ENCODE results near the gene HELZ. TPM values are rescaled to one million over a fixed set of nuclear protein-coding genes. Genes with fewer than 3 reads are reported as not detected.

The HELZ gene
- total and polyA plus RNA-seq, 2 donors (not counting 3 experiments of a cell fraction or from before 2014, with no cell fraction given) = 8.0 to 47.3 TPM

- POLR2A ChIA-PET = no interaction called here
- dilution Hi-C loops (cut with MboI; ENCODE audit: extremely low pct_ligation_motif_present, low sequenced_read_pairs) = no loop called here
Observed at GRCh38 chr17:67229109-67229955, 15.7 kb downstream of the HELZ start.

GRCh38 chr17:67227488-67227887, 17.5 kb downstream of the HELZ start:
- Histone ChIP-seq H3K27ac (ENCODE audit: insufficient read depth, low read depth, low read length) (no peak overlapping the region), H3K4me3 (replicated peaks in 1 of 3; ENCODE audit: insufficient read depth in 1 of 3, low read depth in 1 of 3, low read length in 3 of 3) (no peak overlapping the region), H3K4me1 (ENCODE audit: control insufficient read depth, extremely low read depth, insufficient read depth, low read length) (peaks cover 3% of the 10 kb centered on the region), H3K9ac (replicated peaks; ENCODE audit: extremely low read depth, insufficient read depth, low read length) (no peak overlapping the region), H4K20me1 (replicated peaks; ENCODE audit: control insufficient read depth, extremely low read depth, insufficient read depth, low read length) (peaks cover 4% of the 10 kb centered on the region), H3K9me3 (replicated peaks; ENCODE audit: control insufficient read depth, insufficient read depth, low read length) (no peaks in the 10 kb centered on the region), H3K27me3 (ENCODE audit: control insufficient read depth in 2 of 2, insufficient read depth in 2 of 2, low read length in 2 of 2) (no peaks in the 10 kb centered on the region), H3K79me2 (ENCODE audit: control insufficient read depth, insufficient read depth, low read length) (peaks cover 42% of the 10 kb centered on the region), H2AFZ (ENCODE audit: low read depth, low read length) (no peak overlapping the region), H3K36me3 (ENCODE audit: control insufficient read depth in 2 of 2, extremely low read depth in 1 of 2, insufficient read depth in 2 of 2, low read length in 2 of 2) (peaks cover 2% of the 10 kb centered on the region in 2 experiments), H3K9me1 (replicated peaks; ENCODE audit: control insufficient read depth, extremely low read depth, insufficient read depth, low read length) (no peaks in the 10 kb centered on the region), H3K4me2 (ENCODE audit: insufficient read depth, low read length) (no peak overlapping the region)
- POLR2A ChIA-PET = no interaction called here
- dilution Hi-C loops (cut with MboI; ENCODE audit: extremely low pct_ligation_motif_present, low sequenced_read_pairs) = no loop called here
- FAIRE-seq (no peak), DNase-seq (ENCODE audit: low read depth, low spot score) (no peak)
- CTCF ChIA-PET = no interaction called here
- TF ChIP-seq FOS (IDR thresholded peaks at IDR 0.05; ENCODE audit: borderline replicate concordance, insufficient read depth, low read length) (no peak), GATA2 (IDR thresholded peaks at IDR 0.05; ENCODE audit: insufficient read depth, insufficient read length, low read depth, low read length) (no peak), CTCF (IDR thresholded peaks at IDR 0.05; ENCODE audit: extremely low read depth in 1 of 2, insufficient read depth in 1 of 2, low read depth in 1 of 2, low read length in 2 of 2) (no peak), MYC (IDR thresholded peaks at IDR 0.05; ENCODE audit: low read depth, low read length) (no peak), EZH2 (IDR thresholded peaks at IDR 0.05; ENCODE audit: borderline replicate concordance, low read depth, low read length, severe bottlenecking) (no peak), JUN (IDR thresholded peaks at IDR 0.05; ENCODE audit: borderline replicate concordance, insufficient read depth, insufficient read length, low read depth) (no peak), MAX (IDR thresholded peaks at IDR 0.05; ENCODE audit: insufficient read depth, insufficient read length) (no peak), POLR2A (IDR thresholded peaks at IDR 0.05; ENCODE audit: low read depth, low read length) (no peak), POLR2AphosphoS5 (IDR thresholded peaks at IDR 0.05; ENCODE audit: insufficient read depth, low read depth, low read length) (no peak)
- intact Hi-C loops (cut with micrococcal nuclease) = no loop called here
- BruUV-seq (replicated peaks) = no TSS peak

More at GRCh38 chr17:67229109-67229955, 15.7 kb downstream of the HELZ start:
- peaks cover 1% of the 10 kb centered on the region for H3K4me1 ChIP-seq (ENCODE audit: control insufficient read depth, extremely low read depth, insufficient read depth, low read length)
- H3K4me3 ChIP-seq (replicated peaks in 1 of 3; ENCODE audit: insufficient read depth in 1 of 3, low read depth in 1 of 3, low read length in 3 of 3) = no peak overlapping the region
- DNase-seq (ENCODE audit: low read depth, low spot score) (no peak), FAIRE-seq (no peak)
- no TSS peak for BruUV-seq (replicated peaks)
- H3K79me2 ChIP-seq (ENCODE audit: control insufficient read depth, insufficient read depth, low read length) = peaks cover 29% of the 10 kb centered on the region
- H3K4me2 ChIP-seq (ENCODE audit: insufficient read depth, low read length) = no peak overlapping the region
- H3K27me3 ChIP-seq (ENCODE audit: control insufficient read depth in 2 of 2, insufficient read depth in 2 of 2, low read length in 2 of 2) = no peaks in the 10 kb centered on the region
- H4K20me1 ChIP-seq (replicated peaks; ENCODE audit: control insufficient read depth, extremely low read depth, insufficient read depth, low read length) = peaks cover 5% of the 10 kb centered on the region
- H3K36me3 ChIP-seq (ENCODE audit: control insufficient read depth in 2 of 2, extremely low read depth in 1 of 2, insufficient read depth in 2 of 2, low read length in 2 of 2) = peaks cover 2% of the 10 kb centered on the region in 2 experiments
- CTCF ChIA-PET = no interaction called here
- TF ChIP-seq FOS (IDR thresholded peaks at IDR 0.05; ENCODE audit: borderline replicate concordance, insufficient read depth, low read length) (no peak), GATA2 (IDR thresholded peaks at IDR 0.05; ENCODE audit: insufficient read depth, insufficient read length, low read depth, low read length) (no peak)
- no peak overlapping the region for H3K9ac ChIP-seq (replicated peaks; ENCODE audit: extremely low read depth, insufficient read depth, low read length)
- no peaks in the 10 kb centered on the region for H3K9me1 ChIP-seq (replicated peaks; ENCODE audit: control insufficient read depth, extremely low read depth, insufficient read depth, low read length)
- H3K9me3 ChIP-seq (replicated peaks; ENCODE audit: control insufficient read depth, insufficient read depth, low read length) = no peaks in the 10 kb centered on the region
- H3K27ac ChIP-seq (ENCODE audit: insufficient read depth, low read depth, low read length) = no peak overlapping the region
- H2AFZ ChIP-seq (ENCODE audit: low read depth, low read length) = no peak overlapping the region
- intact Hi-C loops (cut with micrococcal nuclease) = no loop called here
